Neural cell (in vitro differentiated cells): Measurements from ENCODE around the gene ELOVL2. TPM values are rescaled to one million over a fixed set of nuclear protein-coding genes. Genes with fewer than 3 reads are reported as not detected.

Source experiments
- H2AFZ ChIP-seq: fragments of 200-600, 300-800 bp; sonication (generic), shearing (Covaris generic); 2 replicates; pipeline ENCODE4 v1.6.0; 2014; ENCODE audit warnings: low read depth, mild to moderate bottlenecking, antibody characterized with exemption, low read length, moderate library complexity
- H3F3A ChIP-seq: fragments of 200-600 bp; shearing (Covaris generic); 2 replicates; pipeline ENCODE4 v1.6.1; 2016; ENCODE audit warnings: mild to moderate bottlenecking, moderate library complexity, mixed read lengths, antibody characterized with exemption, low read length; ENCODE audit not compliant: insufficient read depth, poor library complexity, severe bottlenecking
- H3K27ac ChIP-seq: fragments of 200-600, 300-800 bp; sonication (generic), shearing (Covaris generic); 2 replicates; pipeline ENCODE4 v1.5.1; 2014; ENCODE audit warnings: mild to moderate bottlenecking, low read length, moderate library complexity
- H3K27me3 ChIP-seq: fragments of 300-800, 200-600 bp; sonication (generic), shearing (Covaris generic); 2 replicates; pipeline ENCODE4 v1.6.0; 2014; ENCODE audit warnings: mild to moderate bottlenecking, low read depth, low read length, moderate library complexity; ENCODE audit not compliant: insufficient read depth
- H3K36me3 ChIP-seq: fragments of 300-800, 200-600 bp; sonication (generic), shearing (Covaris generic); 2 replicates; pipeline ENCODE4 v1.5.1; 2014; ENCODE audit warnings: mild to moderate bottlenecking, antibody characterized with exemption, low read length, moderate library complexity; ENCODE audit not compliant: insufficient read depth
- H3K4me2 ChIP-seq: fragments of 300-800, 200-600 bp; sonication (generic), shearing (Covaris generic); 2 replicates; pipeline ENCODE4 v1.6.0; 2014; ENCODE audit warnings: mild to moderate bottlenecking, low read length
- H3K4me3 ChIP-seq: fragments of 300-800, 200-600 bp; sonication (generic), shearing (Covaris generic); 2 replicates; pipeline ENCODE4 v1.5.1; 2014; ENCODE audit warnings: mild to moderate bottlenecking, low read length, moderate library complexity
- H3K79me2 ChIP-seq: fragments of 200-600 bp; shearing (Covaris generic); replicated peaks from 2 replicates; pipeline ENCODE4 v1.6.0; 2014; ENCODE audit warnings: mild to moderate bottlenecking, low read length, moderate library complexity; ENCODE audit not compliant: insufficient read depth
- H3K9ac ChIP-seq: fragments of 300-800, 200-600 bp; sonication (generic), shearing (Covaris generic); 2 replicates; pipeline ENCODE4 v1.6.1; 2016; ENCODE audit warnings: mild to moderate bottlenecking, low read length, mixed read lengths
- H3K9me2 ChIP-seq: fragments of 200-600 bp; shearing (Covaris generic); 2 replicates; pipeline ENCODE4 v1.6.1; 2016; ENCODE audit warnings: mild to moderate bottlenecking, low read length, mixed read lengths; ENCODE audit not compliant: insufficient read depth
- H3K9me3 ChIP-seq: fragments of 200-600, 300-800 bp; sonication (generic), shearing (Covaris generic); 2 replicates; pipeline ENCODE4 v1.6.1; 2016; ENCODE audit warnings: mild to moderate bottlenecking, mixed run types, low read length, moderate library complexity, mixed read lengths
- H4K20me1 ChIP-seq: fragments of 200-600 bp; shearing (Covaris generic); 2 replicates; pipeline ENCODE4 v1.6.1; 2016; ENCODE audit warnings: mild to moderate bottlenecking, mixed run types; ENCODE audit not compliant: insufficient read depth
- EP300 ChIP-seq: fragments of 450-650 bp; conservative IDR thresholded peaks from 2 replicates; pipeline ENCODE4 v1.6.1; 2014; ENCODE audit warnings: antibody characterized with exemption, mild to moderate bottlenecking, moderate library complexity; ENCODE audit not compliant: poor library complexity, severe bottlenecking
- EZH2 ChIP-seq: fragments of 200-600, 300-800 bp; shearing (Covaris generic), sonication (generic); IDR thresholded peaks from 2 replicates; pipeline ENCODE4 v1.6.1; 2014; ENCODE audit warnings: antibody characterized with exemption, low read length, borderline replicate concordance, mild to moderate bottlenecking; ENCODE audit not compliant: insufficient read depth, poor library complexity, severe bottlenecking
- MXI1 ChIP-seq: fragments of 450-650 bp; conservative IDR thresholded peaks from 2 replicates; pipeline ENCODE4 v1.6.1; 2014; ENCODE audit warnings: antibody characterized with exemption, mild to moderate bottlenecking; ENCODE audit not compliant: poor library complexity, severe bottlenecking
- POLR2AphosphoS5 ChIP-seq: IDR thresholded peaks from 2 replicates; pipeline ENCODE4 v1.6.1; 2012
- RAD21 ChIP-seq: fragments of 450-650 bp; conservative IDR thresholded peaks from 2 replicates; pipeline ENCODE4 v1.6.1; 2014; ENCODE audit warnings: antibody characterized with exemption, mild to moderate bottlenecking, moderate library complexity
- REST ChIP-seq: IDR thresholded peaks from 2 replicates; pipeline ENCODE4 v1.6.1; 2012; ENCODE audit warnings: borderline replicate concordance
- SMC3 ChIP-seq: fragments of 450-650 bp; conservative IDR thresholded peaks from 2 replicates; pipeline ENCODE4 v1.6.1; 2014; ENCODE audit warnings: antibody characterized with exemption, mild to moderate bottlenecking, moderate library complexity; ENCODE audit not compliant: poor library complexity
- TAF1 ChIP-seq: IDR thresholded peaks from 2 replicates; pipeline ENCODE4 v1.6.1; 2012; ENCODE audit warnings: low read depth
- polyA plus RNA-seq: library from polyadenylated mRNA; depleted of rRNA; stranded (reverse); fragments of >200 nt; gene quantifications from 2 replicates; pipeline ENCODE4 v1.2.3, GENCODE V29; 2014
- TF ChIP-seq, protein P1 (sequence below): fragments of 450-650 bp; IDR thresholded peaks from 2 replicates; pipeline ENCODE4 v1.5.1; 2014; ENCODE audit warnings: antibody characterized with exemption, mild to moderate bottlenecking, moderate library complexity; ENCODE audit not compliant: poor library complexity, severe bottlenecking

Gene ELOVL2
- polyA plus RNA-seq, 1 donor from 2014 or later = 5.4 TPM

- H3K79me2 ChIP-seq = no peaks in the 10 kb centered on the region
- H3K9ac ChIP-seq = no peak overlapping the region
- no peak overlapping the region for H3K27ac ChIP-seq
- no peaks in the 10 kb centered on the region for H4K20me1 ChIP-seq
- no peaks in the 10 kb centered on the region for H3K27me3 ChIP-seq
- no peak for TF ChIP-seq EZH2
- TF ChIP-seq, protein P1, sequence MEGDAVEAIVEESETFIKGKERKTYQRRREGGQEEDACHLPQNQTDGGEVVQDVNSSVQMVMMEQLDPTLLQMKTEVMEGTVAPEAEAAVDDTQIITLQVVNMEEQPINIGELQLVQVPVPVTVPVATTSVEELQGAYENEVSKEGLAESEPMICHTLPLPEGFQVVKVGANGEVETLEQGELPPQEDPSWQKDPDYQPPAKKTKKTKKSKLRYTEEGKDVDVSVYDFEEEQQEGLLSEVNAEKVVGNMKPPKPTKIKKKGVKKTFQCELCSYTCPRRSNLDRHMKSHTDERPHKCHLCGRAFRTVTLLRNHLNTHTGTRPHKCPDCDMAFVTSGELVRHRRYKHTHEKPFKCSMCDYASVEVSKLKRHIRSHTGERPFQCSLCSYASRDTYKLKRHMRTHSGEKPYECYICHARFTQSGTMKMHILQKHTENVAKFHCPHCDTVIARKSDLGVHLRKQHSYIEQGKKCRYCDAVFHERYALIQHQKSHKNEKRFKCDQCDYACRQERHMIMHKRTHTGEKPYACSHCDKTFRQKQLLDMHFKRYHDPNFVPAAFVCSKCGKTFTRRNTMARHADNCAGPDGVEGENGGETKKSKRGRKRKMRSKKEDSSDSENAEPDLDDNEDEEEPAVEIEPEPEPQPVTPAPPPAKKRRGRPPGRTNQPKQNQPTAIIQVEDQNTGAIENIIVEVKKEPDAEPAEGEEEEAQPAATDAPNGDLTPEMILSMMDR = no peak
- TF ChIP-seq RAD21 = no peak
- no peak for TF ChIP-seq TAF1
- no peak for TF ChIP-seq REST
- no peak for TF ChIP-seq SMC3
- TF ChIP-seq EP300 = no peak
- no peak for TF ChIP-seq POLR2AphosphoS5
- TF ChIP-seq MXI1 = no peak
- no peak overlapping the region for H2AFZ ChIP-seq
- H3F3A ChIP-seq = no peaks in the 10 kb centered on the region
- no peak overlapping the region for H3K4me3 ChIP-seq
- no peaks in the 10 kb centered on the region for H3K9me2 ChIP-seq
- H3K36me3 ChIP-seq = no peaks in the 10 kb centered on the region
- H3K9me3 ChIP-seq = no peaks in the 10 kb centered on the region
- H3K4me2 ChIP-seq = no peak overlapping the region
Measured at GRCh38 chr6:11028959-11029358, 15.1 kb downstream of the ELOVL2 start.

DNA sequence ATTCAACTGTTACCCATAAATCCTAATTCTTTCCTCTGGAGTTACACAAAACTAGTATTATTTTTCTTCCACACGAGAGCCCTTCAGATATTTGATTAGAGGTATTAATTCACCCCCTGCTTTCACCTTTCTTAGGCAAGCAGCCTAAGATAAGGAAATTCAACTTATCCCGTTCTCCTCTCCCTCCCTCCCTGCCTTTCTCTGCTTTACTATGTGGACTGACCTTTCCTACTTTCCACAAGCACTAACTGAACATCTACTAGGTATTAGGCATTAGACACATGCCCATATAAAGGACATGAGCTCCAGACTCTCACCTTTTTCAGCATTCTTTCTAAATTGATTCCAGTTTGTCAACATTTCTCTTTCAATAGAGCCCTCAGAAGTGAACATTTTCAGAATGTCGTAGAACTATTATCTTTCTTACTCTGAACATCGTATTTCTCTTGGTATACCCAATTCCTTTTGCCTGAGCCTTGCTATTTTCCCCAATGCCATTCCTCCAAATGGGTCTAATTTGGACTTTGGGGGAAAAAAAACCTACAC lies 16.5 kb downstream of the ELOVL2 start:
- Histone ChIP-seq H2AFZ (no peak overlapping the region), H3K36me3 (no peaks in the 10 kb centered on the region), H3K4me3 (no peak overlapping the region), H3K9ac (no peak overlapping the region), H3K27ac (no peak overlapping the region), H3K9me3 (no peaks in the 10 kb centered on the region), H3F3A (no peaks in the 10 kb centered on the region), H3K9me2 (no peaks in the 10 kb centered on the region), H3K27me3 (no peaks in the 10 kb centered on the region), H3K4me2 (no peak overlapping the region), H4K20me1 (no peaks in the 10 kb centered on the region), H3K79me2 (no peaks in the 10 kb centered on the region)
- TF ChIP-seq REST = no peak
